ENCODE measurements around the gene PRSS36. TPM values are rescaled to one million over a fixed set of nuclear protein-coding genes. Genes with fewer than 3 reads are reported as not detected.
A peak's percentile ranks its signal among the peaks of the same experiment; 100 is the strongest.

Gene PRSS36
- total RNA-seq, 1 donor from 2014 or later = 0.96 TPM

- H3K36me3 Mint-ChIP-seq = peaks cover 2% of the 10 kb centered on the region
- no peak for TF ChIP-seq CTCF (IDR thresholded peaks at IDR 0.05; ENCODE audit: unreplicated experiment)
- peak overlapping the region; percentile 87 for H3K27ac Mint-ChIP-seq
- H3K9me3 Mint-ChIP-seq = peaks cover 5% of the 10 kb centered on the region
- H3K4me3 Mint-ChIP-seq = peak overlapping the region; percentile 89
- peaks cover 11% of the 10 kb centered on the region for H3K4me1 Mint-ChIP-seq
- H3K27me3 Mint-ChIP-seq (ENCODE audit: low read depth) = no peaks in the 10 kb centered on the region
- no peak for DNase-seq (ENCODE audit: low spot score in 2 of 2, unreplicated experiment in 2 of 2)
Measured at GRCh38 chr16:31094088-31094423, 55.8 kb downstream of the PRSS36 start.

- H3K36me3 Mint-ChIP-seq = peaks cover 2% of the 10 kb centered on the region
- H3K4me1 Mint-ChIP-seq = peaks cover 11% of the 10 kb centered on the region
- no peak for TF ChIP-seq CTCF (IDR thresholded peaks at IDR 0.05; ENCODE audit: unreplicated experiment)
- DNase-seq (ENCODE audit: low spot score in 2 of 2, unreplicated experiment in 2 of 2) = no peak
- peak overlapping the region; percentile 61 for H3K27ac Mint-ChIP-seq
- no peaks in the 10 kb centered on the region for H3K27me3 Mint-ChIP-seq (ENCODE audit: low read depth)
- peaks cover 5% of the 10 kb centered on the region for H3K9me3 Mint-ChIP-seq
- H3K4me3 Mint-ChIP-seq = peak overlapping the region; percentile 89
Measured at GRCh38 chr16:31093132-31093703, 56.6 kb downstream of the PRSS36 start.

- H3K4me1 Mint-ChIP-seq = peaks cover 11% of the 10 kb centered on the region
- peaks cover 2% of the 10 kb centered on the region for H3K36me3 Mint-ChIP-seq
- peaks cover 5% of the 10 kb centered on the region for H3K9me3 Mint-ChIP-seq
- DNase-seq (ENCODE audit: low spot score in 2 of 2, unreplicated experiment in 2 of 2) = no peak
- H3K27me3 Mint-ChIP-seq (ENCODE audit: low read depth) = no peaks in the 10 kb centered on the region
- peak overlapping the region; percentile 37 for H3K4me3 Mint-ChIP-seq
- H3K27ac Mint-ChIP-seq = peak overlapping the region; percentile 3
- TF ChIP-seq CTCF (IDR thresholded peaks at IDR 0.05; ENCODE audit: unreplicated experiment) = no peak
Measured at GRCh38 chr16:31092330-31092729, 57.5 kb downstream of the PRSS36 start.

GRCh38 chr16:31090540-31090939, 59.3 kb downstream of the PRSS36 start:
- Mint-ChIP-seq H3K27me3 (ENCODE audit: low read depth) (no peaks in the 10 kb centered on the region), H3K9me3 (peaks cover 2% of the 10 kb centered on the region), H3K4me1 (peaks cover 11% of the 10 kb centered on the region), H3K4me3 (no peak overlapping the region), H3K36me3 (peaks cover 2% of the 10 kb centered on the region), H3K27ac (no peak overlapping the region)
- TF ChIP-seq CTCF (IDR thresholded peaks at IDR 0.05; ENCODE audit: unreplicated experiment) = no peak
- no peak for DNase-seq (ENCODE audit: low spot score in 2 of 2, unreplicated experiment in 2 of 2)

GRCh38 chr16:31089199-31089598, 60.7 kb downstream of the PRSS36 start:
- peaks cover 2% of the 10 kb centered on the region for H3K36me3 Mint-ChIP-seq
- no peak for TF ChIP-seq CTCF (IDR thresholded peaks at IDR 0.05; ENCODE audit: unreplicated experiment)
- no peak overlapping the region for H3K4me3 Mint-ChIP-seq
- H3K27ac Mint-ChIP-seq = no peak overlapping the region
- DNase-seq (ENCODE audit: low spot score in 2 of 2, unreplicated experiment in 2 of 2) = no peak
- H3K4me1 Mint-ChIP-seq = peaks cover 8% of the 10 kb centered on the region
- no peaks in the 10 kb centered on the region for H3K27me3 Mint-ChIP-seq (ENCODE audit: low read depth)
- no peaks in the 10 kb centered on the region for H3K9me3 Mint-ChIP-seq

Other genes with a start within 250 kb of the PRSS36 start
- gene FBXL19, start 226.5 kb downstream of the PRSS36 start, total RNA-seq = 53.5 to 56.4 TPM (median 54.9 TPM) in 3 replicates
- 25.8 to 28.2 TPM (median 26.2 TPM) in 3 replicates for gene ORAI3, start 201.0 kb downstream of the PRSS36 start, total RNA-seq
- 30.8 to 39.1 TPM (median 36.4 TPM) in 3 replicates for gene SETD1A, start 192.3 kb downstream of the PRSS36 start, total RNA-seq
- 3.5 to 4.0 TPM (median 3.6 TPM) in 3 replicates for gene HSD3B7, start 164.9 kb downstream of the PRSS36 start, total RNA-seq
- gene STX1B, start 139.4 kb downstream of the PRSS36 start, total RNA-seq = 4.9 to 5.9 TPM (median 5.2 TPM) in 3 replicates
- 39.2 to 42.8 TPM (median 40.2 TPM) in 3 replicates for gene STX4, start 116.5 kb downstream of the PRSS36 start, total RNA-seq
- gene ZNF668, start 75.8 kb downstream of the PRSS36 start, total RNA-seq = 11.8 to 14.1 TPM (median 12.8 TPM) in 3 replicates
- gene ZNF646, start 75.6 kb downstream of the PRSS36 start, total RNA-seq = 20.4 to 22.2 TPM (median 21.4 TPM) in 3 replicates
- gene PRSS53, start 61.1 kb downstream of the PRSS36 start, total RNA-seq = 4.0 to 4.9 TPM (median 4.5 TPM) in 3 replicates
- gene VKORC1, start 55.3 kb downstream of the PRSS36 start, total RNA-seq = 48.6 to 53.7 TPM (median 49.5 TPM) in 3 replicates
- 36.4 to 37.3 TPM (median 37.0 TPM) in 3 replicates for gene BCKDK, start 41.7 kb downstream of the PRSS36 start, total RNA-seq
- gene KAT8, start 32.4 kb downstream of the PRSS36 start, total RNA-seq = 72.1 to 76.4 TPM (median 75.7 TPM) in 3 replicates
- 79.1 to 84.3 TPM (median 79.9 TPM) in 3 replicates for gene PRSS8, start 14.3 kb downstream of the PRSS36 start, total RNA-seq
- gene FUS, start 30.1 kb upstream of the PRSS36 start, total RNA-seq = 718 to 743 TPM (median 733 TPM) in 3 replicates
- 4.9 to 6.5 TPM (median 5.3 TPM) in 3 replicates for gene PYCARD, start 52.7 kb upstream of the PRSS36 start, total RNA-seq
- gene TRIM72, start 64.1 kb upstream of the PRSS36 start, total RNA-seq = 0.04 to 0.14 TPM (median 0.11 TPM) in 3 replicates
- not detected in 3 replicates for gene PYDC1, start 67.1 kb upstream of the PRSS36 start, total RNA-seq
- 0.29 TPM in 1 of 3 replicates, not detected in the others for gene ITGAM, start 109.9 kb upstream of the PRSS36 start, total RNA-seq
- gene ITGAX, start 205.1 kb upstream of the PRSS36 start, total RNA-seq = not detected in 3 replicates
- not detected in 3 replicates for gene ITGAD, start 243.3 kb upstream of the PRSS36 start, total RNA-seq